H54 (cell line): Measurements from ENCODE around the gene RHOXF2.
"Not testable (repeated sequence)": the region's sequence is repeated elsewhere in the genome, so short reads cannot be mapped to it uniquely, and the experiment has no call there.

Experiments
- DNase-seq: peaks from one replicate; pipeline ENCODE4 v3.0.0; 2011; ENCODE audit warnings: low spot score, mixed read lengths; ENCODE audit not compliant: insufficient read length
- FAIRE-seq: peaks from 3 replicates; lab custom pipeline; 2011; peaks lifted over from hg19 to GRCh38; lab: Jason Lieb, UNC
- POLR2A ChIP-seq: IDR thresholded peaks from 2 replicates; pipeline ENCODE4 v1.6.1; 2011; ENCODE audit warnings: low read depth, mild to moderate bottlenecking, low read length

The RHOXF2 gene

DNA sequence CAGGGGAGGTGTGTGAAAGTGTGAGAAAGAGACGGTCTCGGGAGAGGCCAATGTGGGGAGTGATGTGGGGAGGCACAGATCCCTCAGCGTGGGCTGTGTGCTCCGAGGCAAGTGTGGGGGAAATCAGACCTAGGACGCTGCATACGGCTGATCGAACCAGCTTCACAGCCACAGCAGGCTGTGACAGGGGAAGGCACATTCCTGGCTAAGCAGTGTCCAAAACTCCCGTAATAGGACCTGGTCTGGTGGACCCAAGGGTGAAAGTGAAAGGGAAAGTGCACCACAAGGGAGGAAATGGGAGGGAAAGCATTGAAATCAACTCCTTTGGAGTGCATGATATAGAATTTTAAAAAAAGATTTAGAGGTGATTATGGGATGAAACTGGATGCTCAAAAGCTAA lies 10.9 kb upstream of the RHOXF2 start:
- DNase-seq: no peak
- TF ChIP-seq POLR2A: no peak
- FAIRE-seq: no peak

DNA sequence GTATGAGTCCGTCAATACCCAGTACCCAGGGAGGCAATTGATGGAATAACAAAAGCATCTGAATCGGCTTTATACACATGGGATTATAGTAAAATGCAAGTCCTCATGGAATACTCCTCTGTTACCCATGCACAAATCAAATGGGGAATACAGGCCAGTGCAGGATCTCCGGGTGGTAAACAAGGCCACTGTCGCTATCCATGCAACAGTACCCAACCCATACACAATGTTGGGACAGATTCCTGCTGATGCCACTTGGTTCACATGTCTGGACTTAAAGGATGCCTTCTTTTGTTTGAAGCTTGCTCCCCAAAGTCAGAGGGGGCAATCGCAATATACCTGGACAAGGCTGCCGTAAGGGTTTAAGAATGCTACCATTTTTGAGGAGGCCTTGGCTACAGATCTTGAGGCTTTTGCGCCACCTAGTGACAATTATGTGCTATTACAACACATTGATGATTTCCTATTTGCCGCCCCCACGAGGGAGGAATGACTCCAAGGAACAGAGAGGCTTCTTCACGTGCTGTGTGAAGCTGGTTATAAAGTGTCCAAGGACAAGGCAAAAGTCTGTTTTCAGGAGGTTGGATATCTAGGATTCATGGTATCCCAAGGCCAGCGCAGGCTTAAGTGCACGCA lies 8.2 kb upstream of the RHOXF2 start:
- FAIRE-seq: peak; percentile 95
- DNase-seq: not testable (repeated sequence)

DNA sequence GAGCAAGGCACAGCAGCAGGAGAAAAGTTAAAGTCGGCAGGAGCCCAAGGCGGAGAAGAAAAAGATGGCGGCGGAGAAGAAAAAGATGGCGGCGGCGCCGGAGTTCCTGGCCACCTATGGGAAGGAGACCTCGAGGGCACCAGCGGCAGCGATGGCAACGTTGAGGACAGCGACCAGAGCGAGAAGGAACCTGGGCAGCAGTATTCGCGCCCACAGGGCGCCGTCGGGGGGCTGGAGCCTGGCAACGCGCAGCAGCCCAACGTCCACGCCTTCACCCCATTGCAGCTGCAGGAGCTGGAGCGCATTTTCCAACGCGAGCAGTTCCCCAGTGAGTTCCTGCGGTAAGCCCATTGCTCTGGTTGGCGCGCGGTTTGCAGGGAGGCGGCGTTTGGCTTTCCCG lies 673 bp downstream of the RHOXF2 start:
- not testable (repeated sequence) for FAIRE-seq, DNase-seq

DNA sequence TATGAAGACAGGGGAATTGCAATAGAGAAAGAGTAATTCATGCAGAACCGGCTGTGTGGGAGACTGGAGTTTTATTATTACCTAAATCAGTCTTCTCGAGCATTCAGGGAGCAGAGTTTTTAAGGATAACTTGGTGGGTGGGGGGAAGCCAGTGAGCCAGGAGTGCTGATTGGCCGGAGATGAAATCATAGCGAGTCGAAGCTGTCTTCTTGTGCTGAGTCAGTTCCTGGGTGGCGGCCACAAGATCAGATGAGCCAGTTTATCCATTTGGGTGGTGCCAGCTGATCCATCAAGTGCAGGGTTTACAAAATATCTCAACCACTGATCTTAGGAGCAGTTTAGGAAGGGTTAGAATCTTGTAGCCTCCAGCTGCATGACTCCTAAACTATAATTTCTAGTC lies 34.8 kb downstream of the RHOXF2 start:
- FAIRE-seq, DNase-seq: not testable (repeated sequence)

DNA sequence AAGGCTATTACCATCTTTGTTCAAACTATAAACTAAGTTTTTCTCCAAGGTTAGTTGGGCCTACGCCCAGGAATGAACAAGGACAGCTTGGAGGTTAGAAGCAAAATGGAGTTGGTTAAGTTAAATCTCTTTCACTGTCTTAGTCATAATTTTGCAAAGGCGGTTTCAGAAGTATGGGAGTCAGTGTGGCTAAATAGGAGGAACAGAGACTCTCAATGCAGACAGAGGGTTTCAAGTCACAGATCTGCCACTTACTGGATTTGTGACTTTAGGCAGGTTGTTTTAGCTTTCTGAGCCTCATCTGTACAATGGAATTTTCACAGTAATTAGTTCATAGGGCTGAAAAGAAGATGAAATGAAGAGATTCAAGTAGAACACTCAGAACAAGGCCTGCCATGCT lies 35.3 kb downstream of the RHOXF2 start:
- DNase-seq, FAIRE-seq: not testable (repeated sequence)

DNA sequence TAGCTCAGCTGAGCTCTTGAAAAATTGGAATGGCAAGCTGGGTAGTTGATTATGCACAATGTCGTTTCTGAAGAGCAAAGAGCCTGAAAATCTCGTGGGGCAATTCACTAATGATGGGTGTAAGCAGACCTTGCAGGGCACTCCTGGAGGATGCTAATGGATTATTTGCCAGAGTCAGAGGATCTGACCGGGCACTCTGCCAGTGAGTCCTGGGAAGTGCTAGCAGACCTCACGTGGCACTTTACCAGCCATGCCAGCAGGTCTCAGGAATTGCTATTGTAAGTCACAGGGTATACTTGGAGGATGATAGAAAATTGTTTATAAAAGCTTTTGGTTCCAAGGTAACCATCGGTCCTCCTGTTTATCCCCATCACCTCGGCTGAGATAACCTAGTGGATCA lies 37.4 kb downstream of the RHOXF2 start:
- not testable (repeated sequence) for DNase-seq, FAIRE-seq

DNA sequence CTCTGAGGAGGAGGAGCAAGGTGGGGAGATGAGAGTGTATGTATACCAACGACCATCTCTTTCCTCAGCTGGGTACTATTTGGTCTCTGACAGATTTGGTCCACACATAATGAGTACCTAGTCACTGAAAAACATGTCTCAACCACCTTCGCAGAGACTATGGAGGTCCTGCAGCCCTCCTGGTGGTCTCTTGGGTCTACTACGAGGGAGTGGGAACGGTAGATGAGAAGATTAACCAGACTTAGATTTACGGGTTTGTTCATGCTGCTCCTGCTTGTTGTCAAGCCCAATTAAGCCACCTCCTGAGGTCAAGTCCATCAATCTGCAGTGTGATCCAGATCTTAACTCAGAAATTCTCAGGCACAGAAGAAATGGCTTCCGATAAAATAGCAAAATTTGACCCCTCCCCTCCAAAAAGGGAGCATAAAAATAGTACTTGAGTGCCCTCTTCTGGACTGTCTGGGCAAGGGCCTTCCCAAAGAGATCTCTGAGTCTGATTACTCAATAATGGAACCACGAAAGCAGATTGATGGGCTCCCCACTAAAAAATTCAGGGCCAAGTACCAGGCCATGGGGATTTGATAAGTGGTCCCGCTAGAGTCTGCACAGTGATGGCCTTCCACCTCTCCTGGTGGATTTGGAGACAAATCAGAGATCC lies 38.3 kb downstream of the RHOXF2 start:
- DNase-seq, FAIRE-seq: not testable (repeated sequence)

DNA sequence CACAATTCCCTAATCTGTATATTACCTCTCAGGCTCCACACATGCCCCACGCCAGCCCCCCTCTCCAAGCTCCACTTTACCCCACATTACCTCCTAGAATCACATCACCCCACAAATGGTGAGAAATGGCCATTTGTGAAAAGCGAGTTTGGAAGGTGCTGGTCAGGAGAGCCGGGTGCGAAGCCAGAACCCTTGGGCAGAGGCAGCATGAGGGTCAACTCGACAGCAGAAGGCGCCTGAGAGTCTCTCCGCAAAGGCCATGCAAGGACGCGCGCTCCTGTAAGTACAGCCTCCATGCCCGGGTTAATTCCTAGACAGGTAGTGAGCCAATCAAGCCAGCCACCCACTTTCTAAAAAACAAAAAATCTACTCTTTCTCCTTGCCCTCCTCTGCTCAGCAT lies 42.4 kb downstream of the RHOXF2 start:
- DNase-seq: no peak
- TF ChIP-seq POLR2A: no peak
- FAIRE-seq: no peak

DNA sequence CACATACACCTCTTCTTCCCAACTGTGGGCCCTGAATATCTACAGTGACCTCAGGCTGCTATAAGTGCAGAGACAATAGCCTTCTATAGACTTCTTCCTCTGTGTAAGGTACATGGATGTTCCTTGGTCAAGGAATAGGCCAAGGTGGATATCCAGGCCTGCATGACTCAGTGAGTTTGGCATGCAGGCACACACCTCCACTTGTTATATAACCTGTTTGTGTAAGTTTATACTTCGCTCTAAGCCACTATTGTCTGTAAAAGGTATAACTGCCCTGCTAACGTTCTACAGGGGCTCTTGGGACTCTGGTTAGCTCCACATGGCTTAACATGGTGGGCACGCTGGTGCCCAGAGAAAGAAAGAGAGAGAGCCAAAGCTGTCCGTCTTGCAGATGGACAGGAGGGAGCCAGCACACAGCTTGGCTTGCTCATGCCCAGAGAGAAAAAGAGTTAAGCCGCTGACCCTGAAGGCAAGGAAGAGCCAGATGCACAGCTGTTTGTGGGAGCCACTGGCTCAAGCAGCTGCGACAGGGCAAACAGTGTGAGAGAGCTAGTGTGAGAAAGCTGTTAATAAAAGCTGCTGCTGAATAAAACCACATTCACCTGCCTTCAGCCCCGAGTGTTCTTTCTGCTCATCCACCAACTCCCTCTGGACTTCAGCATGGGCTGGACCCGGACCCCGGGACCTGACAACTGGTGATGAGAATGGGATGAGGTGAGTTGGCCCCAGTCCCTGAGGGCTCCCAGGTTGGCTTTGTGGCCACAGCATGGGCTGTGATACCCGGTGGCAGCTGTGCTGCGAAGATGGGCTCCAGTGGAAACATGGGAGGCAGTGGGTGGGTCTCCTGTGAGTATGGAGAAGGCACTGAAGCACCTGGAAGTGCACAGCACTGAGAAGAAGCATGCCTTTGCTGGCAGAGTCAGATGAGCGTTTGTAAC lies 47.7 kb downstream of the RHOXF2 start:
- DNase-seq (no peak), FAIRE-seq (no peak)
- TF ChIP-seq POLR2A: no peak

DNA sequence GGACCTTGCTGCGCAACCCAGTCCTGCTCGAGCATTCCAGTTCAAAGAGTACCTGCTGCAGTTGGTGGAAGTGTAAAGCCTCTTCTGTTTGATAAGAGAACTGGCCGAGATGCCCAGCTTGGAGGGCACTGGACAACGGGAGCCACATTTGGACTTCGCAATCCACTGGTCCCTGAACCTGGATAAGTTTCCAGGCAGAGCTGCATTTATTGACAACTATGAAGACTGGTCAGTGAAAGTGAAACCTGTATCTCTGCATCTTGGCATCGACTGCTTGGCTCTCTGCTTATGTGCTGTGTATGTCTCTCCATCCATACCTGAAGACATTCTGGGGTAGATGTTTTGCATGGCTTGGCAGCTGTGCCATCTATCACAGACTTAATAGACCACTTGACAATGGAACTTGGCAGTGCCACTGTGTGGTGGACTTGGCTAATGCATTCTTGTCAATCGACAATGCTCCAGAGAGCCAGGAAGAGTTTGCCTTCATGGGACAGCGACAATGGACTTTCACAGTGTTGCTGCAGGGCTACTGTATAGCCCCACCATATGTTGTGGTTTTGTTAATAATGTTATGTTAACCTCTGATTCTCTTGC lies 48.7 kb downstream of the RHOXF2 start:
- no peak for TF ChIP-seq POLR2A
- FAIRE-seq (no peak), DNase-seq (no peak)

DNA sequence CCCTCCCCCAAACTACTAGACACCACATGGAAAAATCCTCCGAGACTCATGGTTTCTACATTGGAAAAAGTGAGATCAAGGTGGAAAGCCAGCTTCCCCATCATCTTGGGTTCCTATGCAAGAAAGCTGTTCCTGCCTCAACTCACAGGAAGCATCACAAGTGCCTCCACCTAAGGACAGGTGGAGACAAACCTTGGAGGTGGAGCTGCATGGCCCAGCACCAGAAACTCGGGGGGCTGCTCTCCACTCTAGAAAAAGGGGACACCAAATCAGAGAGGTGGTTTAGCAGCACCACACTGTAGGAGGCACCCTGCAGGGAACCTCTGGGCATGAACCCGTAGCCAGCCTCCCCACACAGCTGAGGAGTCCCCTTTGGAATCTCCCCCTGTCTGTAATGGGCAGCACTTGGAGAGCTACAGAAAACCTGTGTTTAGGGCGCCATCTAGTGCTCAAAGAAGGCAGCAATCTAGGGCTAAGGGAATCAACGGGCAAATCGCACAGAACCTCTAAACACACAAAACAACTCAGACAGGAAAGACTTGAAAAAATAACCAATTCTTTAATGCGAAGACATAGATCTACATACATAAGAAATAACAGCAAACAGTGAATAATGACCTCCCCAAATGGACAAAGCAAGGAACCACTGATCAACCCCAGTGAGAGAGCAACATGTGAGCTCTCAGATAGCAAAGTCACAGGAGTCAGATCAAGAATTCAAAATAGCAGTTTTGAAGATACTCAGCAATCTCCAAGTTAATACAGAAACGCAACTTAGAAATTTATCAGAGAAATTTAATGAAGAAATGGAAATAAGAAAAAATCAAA lies 55.2 kb downstream of the RHOXF2 start:
- DNase-seq (peak; percentile 42), FAIRE-seq (peak; percentile 61)
- TF ChIP-seq POLR2A: no peak
